IPS-11a (cell line): ENCODE data around the gene PANK4.

ENCODE experiments used
- H3K4me3 ChIP-seq: one replicate; pipeline ENCODE4 v1.5.1; 2013; ENCODE audit warnings: low read depth, low read length, control low read depth

Gene PANK4

DNA sequence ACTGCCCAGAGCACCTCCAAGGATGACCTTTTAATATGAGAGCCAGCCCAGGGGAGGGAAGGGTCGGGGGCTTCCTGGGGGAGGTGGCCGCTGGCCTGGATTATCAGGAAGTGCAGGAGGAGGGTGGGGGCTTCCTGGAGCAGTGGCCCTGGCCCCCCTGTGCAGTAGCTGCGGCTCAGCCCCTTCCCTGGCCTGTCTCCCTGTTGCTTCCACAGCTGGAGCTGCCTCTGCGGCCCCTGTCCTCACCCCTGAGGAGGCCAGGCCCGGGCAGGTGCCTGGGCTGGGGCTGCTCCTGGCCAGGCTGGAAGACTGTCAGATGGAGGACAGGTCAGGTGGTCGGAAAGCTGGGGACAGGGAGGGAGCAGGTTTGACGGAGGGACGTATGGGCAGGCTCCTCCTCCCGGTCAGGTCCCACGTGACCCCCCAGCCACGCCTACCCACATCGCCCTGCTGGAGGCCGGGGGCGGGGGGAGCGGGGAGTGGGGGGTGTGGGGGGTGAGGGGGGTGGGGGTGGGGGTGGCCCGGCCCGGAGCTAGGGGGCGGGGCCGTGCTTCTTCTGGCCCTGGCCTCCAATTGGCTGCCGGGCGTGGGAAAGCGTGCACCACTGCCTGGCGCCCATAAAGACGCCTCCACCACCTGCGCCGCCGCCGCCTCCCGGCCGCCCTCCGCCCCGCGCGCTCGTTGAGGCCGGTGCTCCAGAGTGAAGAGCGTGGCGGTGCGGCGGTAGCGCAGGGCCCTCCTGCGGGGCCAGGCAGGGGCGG, 19.5 kb upstream of the PANK4 start:
- peak overlapping the region; percentile 50 for H3K4me3 ChIP-seq

GRCh38 chr1:2544875-2545640, 18.7 kb upstream of the PANK4 start:
- no peak overlapping the region for H3K4me3 ChIP-seq

DNA sequence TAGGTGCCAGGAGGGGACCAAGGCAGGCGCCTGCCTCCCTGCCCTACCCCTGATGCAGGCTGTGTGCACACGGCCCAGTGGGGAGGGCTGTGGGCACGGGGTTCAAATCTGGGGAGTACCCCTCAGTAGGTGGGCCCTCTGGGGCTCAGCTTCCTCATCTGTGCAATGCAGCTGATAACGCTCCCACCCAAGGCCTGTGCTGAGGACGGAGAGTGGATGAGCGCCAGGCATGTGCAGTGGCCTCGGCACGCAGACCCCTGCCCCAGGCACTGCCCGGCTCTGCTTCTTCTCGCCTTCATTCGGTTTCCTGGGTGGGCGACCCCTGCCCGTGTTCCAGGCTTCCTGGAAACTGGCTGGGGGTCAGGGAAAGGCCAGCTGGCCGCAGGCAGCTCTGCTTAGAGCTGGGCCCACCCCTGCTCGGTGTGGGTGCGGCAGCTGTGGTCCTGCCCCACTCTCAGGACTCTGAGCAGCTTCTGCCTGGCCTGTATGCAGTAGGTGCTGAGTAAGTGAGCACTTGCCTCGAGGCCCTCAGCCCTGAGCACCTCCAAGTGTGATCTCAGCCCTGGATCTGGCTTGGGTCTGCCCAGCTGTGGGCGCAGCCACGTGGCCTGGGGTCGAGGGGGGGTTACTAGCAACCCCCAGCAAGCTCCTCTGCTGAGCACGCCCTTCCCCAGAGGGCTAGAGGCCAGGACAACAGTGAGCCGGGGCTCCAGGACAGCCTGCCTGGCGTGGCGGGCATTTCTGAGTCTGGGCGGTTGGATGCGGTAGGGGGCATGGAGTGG, 17.9 kb upstream of the PANK4 start:
- no peak overlapping the region for H3K4me3 ChIP-seq

DNA sequence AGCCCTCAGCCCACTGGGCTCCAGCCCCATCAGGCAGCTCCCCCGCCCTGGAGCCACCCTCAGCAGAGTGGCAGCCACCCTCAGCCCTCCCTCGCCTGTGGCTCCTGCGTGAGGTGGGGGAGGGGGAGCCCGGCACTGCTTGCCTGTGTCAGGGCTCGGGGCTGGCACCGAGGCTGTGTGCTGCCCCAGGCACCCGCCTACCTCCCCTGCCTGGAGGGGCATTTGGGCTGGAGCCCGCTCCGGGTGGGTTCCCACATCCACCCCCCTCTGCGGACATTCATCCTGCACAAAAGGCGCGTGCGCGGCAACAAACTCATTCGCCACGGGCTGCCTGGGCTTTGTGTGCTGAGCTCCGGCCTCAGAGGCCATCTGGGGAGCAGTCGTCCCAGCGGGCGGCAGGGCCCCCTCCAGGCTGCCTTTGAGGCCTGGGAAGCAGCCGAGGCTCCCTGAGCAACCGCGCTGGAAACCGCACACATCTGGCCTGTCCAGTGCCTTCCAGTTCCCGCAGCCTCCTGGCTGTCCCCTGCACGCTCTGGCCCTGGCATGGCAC, 17.2 kb upstream of the PANK4 start:
- H3K4me3 ChIP-seq, result no peak overlapping the region

DNA sequence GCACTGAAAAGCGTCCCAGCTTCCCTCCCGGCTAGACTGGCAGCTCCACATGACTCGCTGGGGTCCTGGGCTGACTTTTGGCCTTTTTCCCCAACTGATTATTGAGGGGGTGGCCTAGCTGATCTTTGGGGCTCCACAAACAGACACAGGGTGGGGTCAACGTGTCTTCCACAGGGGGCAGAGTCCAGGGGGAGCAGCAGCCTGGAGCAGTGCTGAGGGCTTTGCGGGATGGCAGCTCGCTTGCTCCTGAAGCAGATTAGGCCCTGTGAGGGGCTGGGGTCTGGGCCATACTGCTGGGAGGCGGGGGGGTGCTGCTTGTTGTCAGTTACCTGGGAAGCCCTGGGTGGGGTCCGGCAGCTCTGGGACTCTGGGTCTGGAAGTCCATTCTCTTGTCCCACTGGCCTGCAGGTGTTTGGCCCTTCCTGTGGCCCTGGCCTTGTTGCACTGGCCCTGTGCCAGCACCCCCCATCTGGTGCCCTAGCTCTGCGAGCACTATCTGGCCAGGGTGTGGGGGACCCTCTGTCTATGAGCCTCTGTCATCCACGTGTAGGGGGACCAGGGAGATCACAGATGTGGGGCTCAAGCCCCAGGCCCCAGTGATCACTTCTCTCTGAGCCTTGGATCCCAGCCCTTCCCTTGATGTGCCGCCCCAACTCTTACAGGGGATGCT, 16.0 kb upstream of the PANK4 start:
- no peak overlapping the region for H3K4me3 ChIP-seq

GRCh38 chr1:2541619-2542245, 15.3 kb upstream of the PANK4 start:
- H3K4me3 ChIP-seq, result no peak overlapping the region

GRCh38 chr1:2540816-2541492, 14.6 kb upstream of the PANK4 start:
- no peak overlapping the region for H3K4me3 ChIP-seq

- no peak overlapping the region for H3K4me3 ChIP-seq
Measured at GRCh38 chr1:2539312-2539907, 13.0 kb upstream of the PANK4 start.

DNA sequence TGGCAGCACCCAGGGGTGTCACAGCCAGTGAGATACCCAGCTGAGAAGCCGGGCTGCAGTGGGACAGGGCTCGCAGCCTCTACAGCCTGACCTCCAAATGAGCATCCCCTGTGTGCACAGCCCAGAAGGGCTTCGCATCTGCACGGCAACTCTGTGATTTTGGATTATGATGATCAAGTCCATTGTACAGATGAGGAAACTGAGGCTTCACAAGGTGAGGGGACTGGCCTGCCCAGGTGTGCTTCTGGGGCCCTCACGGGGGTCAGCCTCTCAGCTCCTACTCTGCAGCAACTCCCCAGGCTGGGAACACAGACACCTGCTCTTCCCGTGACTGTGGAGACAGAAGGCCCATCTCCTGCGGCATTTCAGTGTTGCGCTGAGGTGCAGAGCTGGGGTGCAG, 12.5 kb upstream of the PANK4 start:
- no peak overlapping the region for H3K4me3 ChIP-seq

- H3K4me3 ChIP-seq, result no peak overlapping the region
Measured at GRCh38 chr1:2538376-2538775, 12.0 kb upstream of the PANK4 start.

DNA sequence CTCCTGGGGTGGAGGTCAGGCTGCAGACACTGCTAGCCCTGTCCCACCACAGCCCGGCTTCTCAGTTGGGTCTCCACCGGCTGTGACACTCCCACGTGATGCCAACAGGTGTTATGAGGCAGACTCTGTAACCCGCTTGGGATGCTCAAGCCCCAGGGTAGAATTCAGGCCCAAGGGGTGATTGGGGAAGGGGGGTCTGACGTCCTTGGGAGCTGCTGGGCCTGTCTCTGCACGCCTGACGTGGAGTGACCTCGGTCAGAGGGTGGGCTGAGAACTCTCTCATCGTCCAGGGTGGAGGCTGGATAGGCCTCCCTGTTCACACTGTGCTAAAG, 11.4 kb upstream of the PANK4 start:
- H3K4me3 ChIP-seq, result no peak overlapping the region

- no peak overlapping the region for H3K4me3 ChIP-seq
Measured at GRCh38 chr1:2535981-2536380, 9.6 kb upstream of the PANK4 start.

DNA sequence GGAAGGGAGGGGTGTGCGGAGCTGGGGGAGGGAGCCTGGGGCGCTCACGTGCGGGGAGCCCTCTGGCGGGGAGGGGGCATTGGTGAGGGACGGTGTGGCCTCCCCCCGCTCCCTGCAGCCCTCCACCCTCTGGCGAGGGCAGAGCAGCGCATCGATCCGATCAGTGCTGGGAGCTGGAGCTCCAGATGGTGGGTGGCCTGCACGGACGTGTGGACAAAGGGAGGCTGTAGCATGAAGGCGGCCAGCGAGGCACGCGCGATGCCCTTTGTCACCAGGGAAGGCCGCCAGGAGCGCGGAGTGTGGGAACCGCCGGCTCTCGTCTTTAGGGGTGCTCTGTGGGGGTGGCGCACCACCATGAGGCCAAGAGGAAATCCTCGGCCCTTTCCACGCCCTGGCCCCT, 9.1 kb upstream of the PANK4 start:
- H3K4me3 ChIP-seq, result no peak overlapping the region

GRCh38 chr1:2534687-2535441, 8.5 kb upstream of the PANK4 start:
- H3K4me3 ChIP-seq, result no peak overlapping the region

DNA sequence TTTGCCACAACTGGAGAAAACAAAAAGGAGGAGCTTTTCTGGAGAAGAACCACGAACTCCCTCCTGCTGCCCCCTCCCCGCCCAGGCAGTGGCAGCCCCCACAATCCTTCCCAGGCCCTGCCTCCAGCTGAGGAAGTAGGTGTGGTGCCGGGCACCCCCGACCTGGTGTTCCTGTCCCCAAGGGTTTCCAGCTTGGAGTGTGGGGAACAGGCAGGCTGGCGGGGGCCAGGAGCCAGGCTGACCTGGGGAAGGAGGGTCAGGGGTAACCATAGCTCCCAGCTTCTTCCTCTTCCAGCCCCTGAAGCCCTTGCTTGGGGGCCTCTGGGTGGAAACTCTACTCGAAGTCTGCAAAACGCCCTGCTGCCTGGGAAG, 7.9 kb upstream of the PANK4 start:
- H3K4me3 ChIP-seq, result no peak overlapping the region

- no peak overlapping the region for H3K4me3 ChIP-seq
Measured at GRCh38 chr1:2533365-2533764, 7.0 kb upstream of the PANK4 start.

- no peak overlapping the region for H3K4me3 ChIP-seq
Measured at GRCh38 chr1:2532485-2533160, 6.2 kb upstream of the PANK4 start.
